ENCODE data around the gene ROBO1. TPM values are rescaled to one million over a fixed set of nuclear protein-coding genes. Genes with fewer than 3 reads are reported as not detected.
A peak's percentile ranks its signal among the peaks of the same experiment; 100 is the strongest.
"Not testable (repeated sequence)": the region's sequence is repeated elsewhere in the genome, so short reads cannot be mapped to it uniquely, and the experiment has no call there.

Gene ROBO1
- total RNA-seq, 1 experiment from 2014 or later = 19.5 TPM

DNA sequence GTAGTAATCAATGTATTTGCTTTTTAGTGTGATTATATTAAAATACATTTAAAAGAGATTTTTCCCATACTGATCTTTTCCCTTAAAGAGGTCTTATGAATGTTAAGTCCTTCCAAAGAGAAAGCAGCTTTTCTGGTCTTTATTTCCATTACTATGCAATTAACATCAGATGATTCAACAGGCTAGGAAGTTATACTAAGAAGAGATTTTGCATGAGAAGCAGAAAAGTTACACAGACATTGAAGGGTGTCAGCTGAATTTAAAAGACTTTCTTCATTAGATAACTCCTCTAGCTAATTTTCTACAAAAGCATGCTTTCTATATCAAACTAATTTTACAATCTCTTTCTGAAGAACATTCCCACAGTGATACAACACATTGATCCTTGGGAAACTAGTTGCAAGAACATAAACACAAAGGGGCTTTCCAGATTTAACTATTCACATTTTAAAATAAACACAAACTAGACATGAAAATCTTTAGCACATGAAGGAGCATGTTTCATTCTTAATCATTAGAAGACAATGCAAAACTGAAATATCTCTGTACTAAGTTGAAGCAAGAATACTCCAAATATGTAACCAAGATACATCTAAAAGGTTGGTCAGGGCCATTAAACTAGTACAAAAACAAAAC, 965.8 kb downstream of the ROBO1 start:
- no peak for DNase-seq (ENCODE audit: low read depth)

DNA sequence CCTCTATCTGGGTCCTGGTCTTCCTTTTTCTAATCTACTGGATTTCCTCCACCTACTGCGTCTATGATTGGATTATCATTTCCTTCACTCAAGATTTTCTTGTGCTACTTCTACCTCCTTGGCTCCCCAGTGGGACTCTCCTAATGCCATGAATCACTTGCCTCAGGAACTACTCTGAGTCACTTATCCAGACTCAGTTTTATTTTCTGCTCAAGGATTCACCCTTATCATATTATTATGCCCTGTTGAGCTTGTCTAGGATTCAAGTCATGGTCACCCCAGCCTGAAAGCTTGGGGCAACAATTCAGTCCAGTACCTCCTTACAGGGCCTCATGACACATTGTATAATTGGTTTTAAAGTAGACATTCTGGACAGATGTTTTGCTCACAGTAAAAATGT, 968.1 kb downstream of the ROBO1 start:
- DNase-seq (ENCODE audit: low read depth) = no peak

DNA sequence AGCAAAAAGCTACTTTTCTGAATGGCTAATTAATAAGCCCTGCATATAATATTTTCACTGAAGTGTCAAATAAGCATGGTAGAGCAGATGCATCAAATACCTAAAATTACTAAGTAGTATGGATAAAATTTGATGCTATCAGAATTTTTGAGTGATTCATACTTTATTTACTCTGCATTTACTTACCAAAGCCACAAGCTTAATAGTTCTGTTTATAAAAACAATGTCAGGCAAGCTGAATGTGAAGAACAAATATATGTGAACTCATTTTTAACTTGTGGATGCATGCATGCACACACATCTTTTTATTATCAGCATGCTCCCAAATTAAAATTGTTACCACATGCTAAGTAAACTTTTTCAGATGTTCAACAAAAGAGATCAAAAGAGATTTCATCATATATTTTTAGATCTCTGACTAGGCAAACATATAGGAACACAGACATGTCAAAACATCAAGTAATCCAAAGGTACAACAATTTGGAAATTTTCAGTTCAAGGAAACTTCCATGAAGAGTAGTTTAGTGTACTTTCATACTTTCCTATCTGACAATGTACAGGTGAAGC, 969.4 kb downstream of the ROBO1 start:
- DNase-seq (ENCODE audit: low read depth) = no peak

DNA sequence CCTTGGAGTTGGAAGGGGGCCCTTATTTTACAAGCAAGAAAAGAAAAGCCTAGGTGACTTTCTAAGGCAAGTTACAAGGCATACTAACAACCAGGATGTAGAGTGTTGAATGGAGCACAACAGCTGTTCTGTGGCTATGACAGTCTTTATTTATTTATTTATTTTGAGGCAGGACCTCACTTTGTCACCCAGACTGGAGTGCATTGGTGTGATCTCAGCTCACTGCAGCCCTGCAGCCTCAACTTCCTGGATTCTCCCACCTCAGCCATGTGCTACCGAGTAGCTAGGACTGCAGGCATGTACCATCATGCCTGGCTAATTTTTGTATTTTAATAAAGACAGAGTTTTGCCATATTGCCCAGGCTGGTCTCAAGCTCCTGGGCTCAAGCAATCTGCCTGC, 973.4 kb downstream of the ROBO1 start:
- no peak for DNase-seq (ENCODE audit: low read depth)

DNA sequence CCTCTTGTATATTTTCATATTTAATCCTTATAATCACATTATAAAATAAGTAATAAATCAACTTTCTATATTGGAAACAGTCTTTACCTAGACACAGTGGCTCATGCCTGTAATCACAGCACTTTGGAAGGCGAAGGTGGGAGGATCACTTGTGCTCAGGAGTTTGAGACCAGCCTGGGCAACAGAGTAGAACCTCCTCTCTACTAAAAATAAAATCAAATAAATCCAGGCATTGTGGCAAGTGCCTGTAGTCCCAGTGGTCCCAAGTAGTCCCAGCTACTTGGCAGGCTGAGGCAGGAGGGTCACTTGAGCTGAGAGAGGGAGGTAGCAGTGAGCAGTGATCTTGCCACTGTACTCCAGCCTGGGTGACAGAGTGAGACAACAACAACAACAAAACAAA, 975.1 kb downstream of the ROBO1 start:
- no peak for DNase-seq (ENCODE audit: low read depth)

DNA sequence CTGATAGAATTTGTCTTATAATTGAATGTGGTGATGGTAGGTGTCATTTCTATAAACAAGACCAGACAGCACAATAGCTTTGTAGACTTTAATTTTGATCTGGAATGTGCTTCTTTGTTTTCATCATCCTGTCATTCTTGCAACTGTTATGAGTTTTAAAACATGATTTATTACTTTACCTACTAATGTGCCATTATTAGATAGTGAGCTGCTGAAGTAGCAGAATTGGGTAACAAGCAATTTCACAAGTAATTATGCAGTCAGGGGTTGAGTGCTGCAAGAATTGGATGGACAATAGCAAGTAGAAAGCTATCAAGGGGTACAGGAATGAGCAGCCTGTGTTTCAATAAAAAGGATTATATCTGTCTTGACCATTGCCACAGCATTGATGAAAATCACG, 975.6 kb downstream of the ROBO1 start:
- no peak for DNase-seq (ENCODE audit: low read depth)

DNA sequence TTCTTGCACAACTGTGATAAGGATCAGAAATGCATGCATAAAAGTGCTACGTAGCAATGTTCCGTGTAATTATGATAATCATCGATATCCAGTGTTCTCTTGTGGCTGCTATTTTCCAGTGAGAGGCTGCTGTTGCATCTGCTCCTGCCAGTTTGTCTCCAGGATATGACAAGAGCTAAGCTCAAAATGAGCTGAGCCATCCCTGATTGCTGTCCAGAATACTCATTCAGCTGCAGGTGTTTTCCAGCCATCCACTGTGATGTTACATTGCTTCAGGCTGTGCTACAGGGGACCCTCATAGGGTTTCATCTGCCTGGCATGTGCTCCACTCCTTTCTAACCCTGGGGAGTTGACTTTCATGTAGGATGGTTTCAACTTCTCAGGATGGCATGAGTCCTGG, 976.0 kb downstream of the ROBO1 start:
- DNase-seq (ENCODE audit: low read depth) = no peak

DNA sequence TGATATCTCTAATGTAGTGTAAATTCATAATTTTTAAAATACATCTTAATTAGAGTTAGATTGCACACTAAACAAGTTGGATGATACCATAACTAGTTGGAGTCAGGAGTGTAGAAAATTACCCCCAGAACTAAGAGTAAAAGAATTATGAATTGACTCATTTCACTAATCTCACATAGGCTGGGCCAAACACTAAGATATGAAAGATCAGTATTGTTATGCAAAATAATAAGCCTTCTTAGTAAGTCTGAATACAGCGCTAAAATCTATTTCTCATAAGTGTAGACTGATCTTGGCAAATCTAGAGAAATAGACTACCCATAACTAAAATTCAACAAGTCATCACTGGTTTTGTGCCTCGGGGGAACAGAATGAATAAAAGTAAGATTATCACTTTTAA, 979.0 kb downstream of the ROBO1 start:
- no peak for DNase-seq (ENCODE audit: low read depth)

DNA sequence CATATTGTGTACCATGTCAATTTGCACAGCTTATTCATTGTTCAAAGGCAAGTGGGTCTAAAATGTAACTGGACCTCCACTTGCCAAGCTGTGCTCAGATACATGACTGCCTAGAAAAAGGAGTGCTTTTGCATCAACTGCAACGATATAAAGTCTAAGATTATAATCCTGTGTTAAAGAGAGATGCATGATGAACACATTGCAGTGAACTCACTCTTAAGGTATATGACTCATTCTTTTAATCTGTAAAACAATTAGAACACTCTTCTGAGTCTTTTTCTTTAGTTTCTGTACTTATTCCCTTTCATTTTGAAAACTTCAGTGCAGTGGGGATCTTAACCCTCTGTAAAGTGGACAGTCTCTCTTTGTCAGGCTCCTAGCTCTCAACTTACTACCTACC, 982.8 kb downstream of the ROBO1 start:
- DNase-seq (ENCODE audit: low read depth) = no peak

DNA sequence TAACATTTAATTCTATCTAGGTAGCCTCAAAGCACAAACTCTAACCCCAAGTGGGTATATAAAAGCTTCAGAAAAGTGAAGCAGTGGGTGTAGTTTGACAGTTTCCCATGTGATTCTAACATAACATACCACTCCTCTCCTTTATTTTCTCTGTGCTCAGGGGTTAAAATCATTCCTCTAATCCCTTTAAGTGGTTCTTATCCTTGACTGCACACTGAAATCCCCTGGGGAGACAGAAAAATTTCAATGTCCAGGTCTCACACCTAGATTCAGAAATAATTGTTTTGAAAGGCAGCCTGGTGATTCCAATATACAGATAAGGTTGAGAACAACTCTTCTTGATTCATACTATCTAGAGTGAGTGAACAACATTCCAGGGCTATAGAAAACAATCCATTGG, 986.4 kb downstream of the ROBO1 start:
- no peak for DNase-seq (ENCODE audit: low read depth)

DNA sequence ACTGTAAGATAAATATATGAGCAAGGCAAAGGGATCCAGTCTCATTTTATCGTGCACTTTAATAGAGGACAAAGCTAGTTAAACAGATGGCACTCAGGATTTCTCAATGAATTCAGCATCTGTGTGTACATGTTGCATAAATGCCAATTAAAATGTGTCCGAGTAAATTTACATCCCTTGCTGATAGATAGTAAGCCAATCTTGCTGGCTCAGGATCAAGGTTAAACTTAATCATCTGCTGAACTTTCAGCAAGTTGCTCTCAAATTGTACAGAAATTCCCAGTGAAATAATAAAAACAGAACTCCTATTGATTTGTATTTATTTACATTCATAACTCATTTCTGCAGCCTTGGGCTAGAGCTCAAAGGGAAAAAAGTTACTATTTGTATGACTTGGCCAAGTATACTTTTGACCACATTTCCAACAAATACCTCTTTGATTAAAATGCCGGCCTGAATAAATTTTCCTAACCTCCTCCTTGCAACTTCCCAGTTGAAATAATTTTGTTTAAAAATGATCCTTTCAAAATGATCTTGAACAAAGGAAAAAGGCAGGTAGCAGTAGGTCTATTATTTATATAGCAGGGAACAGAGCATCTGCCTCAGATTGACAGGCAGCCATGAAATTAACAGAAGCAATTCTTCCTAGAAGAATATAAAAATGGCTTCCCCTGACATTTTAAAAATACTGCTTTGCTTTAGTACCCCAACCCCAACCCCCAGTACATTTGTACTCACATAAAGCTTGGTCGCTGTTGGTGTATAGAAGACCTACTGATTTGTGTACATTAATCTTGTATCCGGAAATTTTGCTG, 1001.9 kb downstream of the ROBO1 start:
- no peak for DNase-seq (ENCODE audit: low read depth)

DNA sequence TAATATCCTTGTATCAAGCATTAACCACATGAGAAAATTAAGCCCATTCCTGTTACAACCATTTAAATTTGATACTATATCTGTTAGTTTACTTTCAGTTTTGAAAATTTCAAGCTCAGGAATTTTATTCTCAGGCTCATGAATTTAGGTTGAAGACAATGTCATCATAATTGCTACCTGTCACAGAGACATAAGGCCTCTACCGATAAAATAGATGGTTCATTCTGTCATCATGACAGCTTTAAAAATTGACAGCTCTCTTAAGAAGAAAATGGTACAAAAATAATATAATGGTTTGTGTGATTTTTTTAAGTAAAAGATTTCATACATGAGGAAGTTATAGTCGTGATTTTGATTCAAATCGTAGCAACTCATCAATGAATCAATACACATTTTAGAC, 1003.2 kb downstream of the ROBO1 start:
- no peak for DNase-seq (ENCODE audit: low read depth)

DNA sequence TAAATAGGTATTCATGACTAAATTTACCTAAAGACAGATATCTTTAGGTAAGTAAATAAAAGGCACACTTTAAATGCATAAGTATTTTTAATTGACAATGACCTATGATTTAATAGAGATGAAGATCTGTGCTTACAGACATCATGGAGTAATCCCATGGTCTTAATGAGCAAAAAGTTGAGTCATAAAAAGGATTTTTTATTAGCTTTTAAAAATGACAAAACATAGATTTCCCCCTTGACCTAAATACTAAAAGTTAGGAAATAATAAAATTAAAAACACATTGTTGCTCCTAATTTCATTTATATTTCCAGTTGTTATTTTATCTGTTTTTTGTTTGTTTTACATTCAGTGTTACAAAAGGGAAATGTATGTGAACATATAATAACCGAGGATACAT, 1005.7 kb downstream of the ROBO1 start:
- no peak for DNase-seq (ENCODE audit: low read depth)

DNA sequence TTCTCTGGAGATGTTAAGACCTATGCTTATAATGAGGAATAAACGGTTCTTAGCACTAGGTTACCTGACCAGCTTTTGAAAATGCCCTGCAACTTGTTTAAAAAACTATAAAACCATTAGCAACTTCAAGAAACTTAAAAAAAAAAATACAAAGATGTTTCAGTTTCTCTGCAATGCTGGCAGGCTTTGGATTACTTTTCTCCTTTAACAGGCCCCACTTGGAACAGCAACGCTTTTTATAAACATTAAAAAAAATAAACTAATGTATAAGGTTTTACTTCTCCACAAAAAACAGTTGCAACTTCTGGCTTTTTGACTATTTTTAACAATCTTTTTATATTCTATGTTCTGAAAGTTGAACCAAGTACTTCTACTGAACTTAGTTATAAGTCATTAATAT, 1006.7 kb downstream of the ROBO1 start:
- no peak for DNase-seq (ENCODE audit: low read depth)

DNA sequence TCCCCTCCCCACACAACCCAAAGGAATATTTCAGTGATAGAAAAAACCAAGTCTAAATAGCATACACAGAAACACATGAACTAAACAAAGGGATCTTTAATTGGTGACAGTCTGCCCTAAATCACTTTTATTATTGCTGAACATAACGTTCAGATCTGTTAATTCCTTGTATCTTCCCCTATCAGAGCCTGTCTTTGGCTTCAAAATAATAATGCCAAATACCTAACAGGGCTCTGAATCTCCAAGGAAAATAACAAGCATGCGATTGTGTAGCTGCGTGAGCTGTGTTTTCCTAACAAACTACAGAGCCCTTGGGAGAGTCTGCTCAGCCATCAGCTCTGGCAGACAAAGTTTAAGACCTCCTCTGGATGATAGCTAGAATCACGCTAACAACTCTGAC, 1010.1 kb downstream of the ROBO1 start:
- DNase-seq (ENCODE audit: low read depth) = no peak

DNA sequence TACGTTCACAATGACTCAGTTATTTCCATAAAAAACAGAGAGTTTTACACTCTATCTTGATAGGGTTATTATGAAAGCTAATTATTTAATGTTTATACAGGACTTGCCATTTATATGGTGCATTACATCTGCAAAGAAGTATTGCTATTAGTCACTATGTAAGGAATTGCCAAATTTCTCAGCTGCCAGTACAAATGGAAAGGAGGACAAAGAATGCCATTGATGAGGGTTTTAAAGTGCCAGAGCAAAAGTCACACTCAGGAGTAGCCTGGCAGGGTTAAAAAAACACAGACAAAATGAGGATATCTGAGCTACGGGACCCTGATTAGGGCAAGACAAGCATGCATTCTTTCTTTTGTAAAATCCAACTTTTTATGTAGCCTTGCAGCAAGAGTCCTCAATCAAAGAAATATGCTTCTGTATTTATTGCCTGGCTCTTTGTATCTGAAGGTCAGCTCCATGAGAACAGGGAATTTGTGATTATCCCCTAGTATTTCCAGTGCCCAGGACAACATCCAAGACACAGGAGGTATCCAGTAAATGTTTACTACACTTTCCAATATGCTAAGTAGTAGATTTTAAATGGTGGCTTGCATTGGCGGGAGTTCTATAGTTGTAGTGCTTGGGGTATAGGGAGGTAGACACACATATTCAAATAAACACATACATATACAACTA, 1013.6 kb downstream of the ROBO1 start:
- peak; percentile 37 for DNase-seq (ENCODE audit: low read depth)

DNA sequence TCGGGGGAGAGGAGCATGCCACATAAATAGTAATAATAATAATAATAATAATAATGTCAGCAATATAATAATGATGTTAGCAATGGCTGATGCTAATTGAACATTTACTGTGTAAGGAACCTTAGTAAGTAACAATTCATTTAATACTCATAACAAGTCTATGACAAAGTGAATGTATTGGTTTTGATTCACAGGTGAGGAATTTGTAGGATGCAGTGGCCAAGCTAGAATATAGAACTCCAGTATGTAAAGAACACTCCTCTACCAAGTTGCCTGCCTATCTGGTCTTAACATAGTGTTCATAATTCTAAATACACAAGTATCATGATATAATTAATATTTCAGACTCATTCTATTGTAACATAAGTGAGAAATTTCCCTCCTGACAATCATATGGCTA, 1016.5 kb downstream of the ROBO1 start:
- DNase-seq (ENCODE audit: low read depth) = no peak

DNA sequence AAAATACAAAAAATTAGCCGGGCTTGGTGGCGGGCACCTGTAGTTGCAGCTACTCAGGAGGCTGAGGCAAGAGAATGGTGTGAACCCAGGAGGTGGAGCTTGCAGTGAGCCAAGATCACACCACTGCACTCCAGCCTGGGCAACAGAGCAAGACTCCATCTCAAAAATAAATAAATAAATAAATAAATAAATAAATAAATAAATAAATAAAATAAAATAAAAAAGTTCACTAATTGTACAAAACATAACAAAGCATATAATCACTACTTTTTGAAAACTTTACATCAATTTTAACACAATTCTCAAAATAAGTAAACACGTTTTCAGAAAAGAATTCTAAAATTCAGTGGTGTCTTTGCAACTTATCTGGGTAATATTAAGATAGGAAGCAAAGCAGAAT, 1017.5 kb downstream of the ROBO1 start:
- DNase-seq (ENCODE audit: low read depth) = not testable (repeated sequence)

DNA sequence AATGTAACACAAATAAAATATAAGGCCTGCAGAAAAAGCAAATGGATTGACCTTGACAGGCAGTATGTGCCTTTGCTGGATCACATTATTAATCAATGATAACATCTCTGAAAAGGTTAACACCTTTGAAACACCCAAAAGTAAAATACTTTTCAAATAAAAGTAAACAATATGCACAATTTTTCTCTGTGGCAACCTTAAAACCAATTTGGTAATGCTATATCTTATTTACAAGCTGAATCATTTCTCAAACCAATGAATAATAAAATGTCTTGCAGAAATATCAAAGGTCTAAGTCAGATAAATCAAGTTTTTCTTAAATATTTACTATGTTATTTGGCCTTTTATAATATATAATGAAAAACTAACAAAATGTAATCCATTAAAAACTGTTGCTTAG, 1018.7 kb downstream of the ROBO1 start:
- DNase-seq (ENCODE audit: low read depth) = no peak

DNA sequence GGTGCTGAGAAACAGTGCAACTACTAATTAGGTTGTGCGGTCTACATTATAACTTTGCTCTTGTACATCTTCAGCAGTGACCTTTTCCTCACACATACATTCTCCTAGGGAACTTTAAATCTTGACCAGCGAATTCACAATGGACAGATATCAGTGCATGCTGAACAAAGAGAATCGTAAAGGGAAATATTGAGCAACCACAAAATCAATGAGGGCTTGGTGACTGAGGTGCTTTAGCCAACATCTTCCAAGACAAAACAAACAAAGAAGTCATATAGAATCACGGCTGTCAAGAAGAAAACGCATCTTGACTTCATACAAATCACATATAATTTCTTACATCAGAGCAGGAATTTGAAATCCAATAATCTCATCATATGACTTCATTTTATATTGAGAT, 1022.0 kb downstream of the ROBO1 start:
- no peak for DNase-seq (ENCODE audit: low read depth)

DNA sequence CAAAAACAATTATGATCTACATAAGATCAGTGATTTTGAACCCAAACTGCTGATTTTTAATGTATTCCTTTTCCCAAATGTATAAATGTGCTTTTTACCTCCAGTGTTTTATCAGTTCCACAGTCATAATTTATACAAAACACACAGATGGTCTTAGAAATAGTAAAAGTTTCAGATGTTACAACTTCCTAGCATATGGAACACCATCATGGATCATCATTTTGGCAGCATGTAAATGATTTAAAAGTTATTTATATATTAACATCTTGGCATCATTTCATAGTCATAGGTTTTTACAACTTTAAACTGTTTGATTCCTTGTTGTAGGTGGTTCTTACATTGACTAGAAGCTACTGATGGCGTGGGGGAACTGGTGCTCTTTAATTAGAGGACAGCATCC, 1025.3 kb downstream of the ROBO1 start:
- DNase-seq (ENCODE audit: low read depth) = no peak

DNA sequence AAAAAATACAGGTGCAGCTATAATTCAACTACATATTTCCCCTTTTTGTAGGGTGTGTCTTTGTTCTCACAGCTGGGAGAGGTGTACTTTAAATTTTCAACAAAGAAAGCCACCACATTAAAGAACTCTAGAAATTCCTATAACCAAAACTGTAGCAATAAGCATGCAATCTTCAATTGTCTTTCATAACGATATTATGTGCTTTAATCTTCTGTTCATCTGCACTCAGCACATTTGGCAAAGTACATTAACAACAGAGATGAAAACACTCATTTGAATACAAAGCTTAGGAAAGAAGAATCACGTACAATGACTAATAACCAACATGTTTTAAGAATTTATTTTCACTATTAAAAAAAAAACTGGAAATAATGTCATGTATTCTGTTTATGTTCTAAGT, 1025.8 kb downstream of the ROBO1 start:
- DNase-seq (ENCODE audit: low read depth) = no peak

All from Daoy (cell line).